HCT116 (cell line): Measurements from ENCODE around the gene AMPD3. TPM values are rescaled to one million over a fixed set of nuclear protein-coding genes. Genes with fewer than 3 reads are reported as not detected.

Source experiments
- ATAC-seq: fragments of 200-7000 bp; cut with Tn5 transposase; 2 replicates; pipeline ENCODE4 v1.9.1; 2020; ENCODE audit warnings: mild to moderate bottlenecking, moderate library complexity
- BruUV-seq: library from RNA; stranded (reverse); fragments of 400-500 nt; replicated peaks from 2 replicates; lab custom pipeline; 2021; lab: Mats Ljungman, UMichigan
- CTCF ChIA-PET: fragments of 300-600 bp; sonication (Branson Sonifier 250); formaldehyde crosslinking; loops from one replicate; lab custom pipeline; 2021; ENCODE audit warnings: antibody characterized with exemption; lab: Charles Lee
- POLR2A ChIA-PET: fragments of 300-600, 350-600 bp; sonication (Branson Sonifier 250); formaldehyde crosslinking; loops from one replicate; lab custom pipeline; 2021; ENCODE audit warnings: antibody characterized with exemption; lab: Charles Lee
- RAD21 ChIA-PET, 2 experiments: fragments of 300-600 bp; sonication (Branson Sonifier 250); formaldehyde crosslinking; loops; one replicate each; lab custom pipeline; 2023; ENCODE audit warnings: low total read pairs in 2 of 2; ENCODE audit not compliant: uncharacterized antibody in 2 of 2, unreplicated experiment in 2 of 2, low non-redundant PET in 1 of 2; lab: Charles Lee
- DNase-seq: peaks from one replicate; pipeline ENCODE4 v3.0.0-alpha.2; 2010; ENCODE audit warnings: low read depth, low spot score
- H2AFZ ChIP-seq: fragments of 200-600 bp; shearing (Covaris generic), sonication (generic); 2 replicates; pipeline ENCODE4 v1.6.1; 2017; ENCODE audit warnings: low read depth, mixed run types, mixed read lengths, antibody characterized with exemption, low read length; ENCODE audit not compliant: poor library complexity, severe bottlenecking
- H3K27ac ChIP-seq: 2 replicates; pipeline ENCODE4 v1.5.1; 2012; ENCODE audit warnings: low read depth, low read length
- H3K27me3 ChIP-seq: fragments of 200-600 bp; sonication (generic); 2 replicates; pipeline ENCODE4 v1.6.1; 2016; ENCODE audit warnings: mixed run types, low read length, mixed read lengths; ENCODE audit not compliant: insufficient read depth
- H3K36me3 ChIP-seq, 2 experiments: fragments of 200-500 bp in 1 of 2; fragments of 200-600 bp in 1 of 2; sonication (Bioruptor generic) in 1 of 2; sonication (generic) in 1 of 2; 2 replicates each; pipeline versions ENCODE4 v1.5.1 to v1.6.1; 2014 to 2016; ENCODE audit warnings: low read length in 2 of 2, inconsistent platforms in 1 of 2, mixed read lengths in 1 of 2, mixed run types in 1 of 2; ENCODE audit not compliant: insufficient read depth in 2 of 2, control insufficient read depth in 1 of 2
- H3K4me1 ChIP-seq, 2 experiments: fragments of 200-600 bp in 1 of 2; sonication (generic) in 1 of 2; 2 replicates each; pipeline versions ENCODE4 v1.5.1 to v1.6.1; 2012 to 2017; ENCODE audit warnings: low read length in 2 of 2, inconsistent platforms in 1 of 2, mild to moderate bottlenecking in 1 of 2, mixed read lengths in 1 of 2, mixed run types in 1 of 2, moderate library complexity in 1 of 2; ENCODE audit not compliant: insufficient read depth in 2 of 2, control insufficient read depth in 1 of 2
- H3K4me2 ChIP-seq: fragments of 200-600 bp; sonication (generic); 2 replicates; pipeline ENCODE4 v1.6.1; 2017; ENCODE audit warnings: mixed run types, low read length, mixed read lengths
- H3K4me3 ChIP-seq, 2 experiments: fragments of 200-600 bp in 1 of 2; sonication (generic) in 1 of 2; replicated peaks in 1 of 2; 2 replicates each; pipeline ENCODE4 v1.5.1; 2011 to 2016; ENCODE audit warnings: low read length in 2 of 2, control low read depth in 1 of 2, low read depth in 1 of 2, mild to moderate bottlenecking in 1 of 2, mixed read lengths in 1 of 2, mixed run types in 1 of 2
- H3K79me2 ChIP-seq: fragments of 200-600 bp; sonication (generic); 2 replicates; pipeline ENCODE4 v1.6.1; 2017; ENCODE audit warnings: mild to moderate bottlenecking, mixed run types, low read length, moderate library complexity, mixed read lengths; ENCODE audit not compliant: insufficient read depth
- H3K9ac ChIP-seq: fragments of 200-600 bp; sonication (generic); 2 replicates; pipeline ENCODE4 v1.6.1; 2016; ENCODE audit warnings: low read length, mixed read lengths
- H3K9me2 ChIP-seq: fragments of 200-600 bp; sonication (generic), shearing (Covaris generic); 2 replicates; pipeline ENCODE4 v1.6.1; 2017; ENCODE audit warnings: mixed run types, mild to moderate bottlenecking, moderate library complexity; ENCODE audit not compliant: insufficient read depth
- H3K9me3 ChIP-seq, 2 experiments: fragments of 200-500 bp in 1 of 2; fragments of 200-600 bp in 1 of 2; sonication (Bioruptor generic) in 1 of 2; sonication (generic) in 1 of 2; 2 replicates each; pipeline ENCODE4 v1.6.1; 2014 to 2017; ENCODE audit warnings: low read length in 2 of 2, mixed read lengths in 2 of 2, inconsistent platforms in 1 of 2, low read depth in 1 of 2, mild to moderate bottlenecking in 1 of 2, mixed run types in 1 of 2, moderate library complexity in 1 of 2; ENCODE audit not compliant: control insufficient read depth in 1 of 2, insufficient read depth in 1 of 2
- H4K20me1 ChIP-seq: fragments of 200-600 bp; sonication (generic), shearing (Covaris generic); 2 replicates; pipeline ENCODE4 v1.6.1; 2017; ENCODE audit warnings: mixed run types, mild to moderate bottlenecking, moderate library complexity; ENCODE audit not compliant: insufficient read depth
- EGR1 ChIP-seq: IDR thresholded peaks from 2 replicates; pipeline ENCODE4 v1.6.1; 2012; ENCODE audit warnings: low read depth
- EZH2phosphoT487 ChIP-seq: fragments of 200-600 bp; IDR thresholded peaks from 2 replicates; pipeline ENCODE4 v1.6.1; 2018; ENCODE audit warnings: antibody characterized with exemption, borderline replicate concordance
- POLR2AphosphoS5 ChIP-seq: IDR thresholded peaks from 2 replicates; pipeline ENCODE4 v1.6.1; 2011; ENCODE audit warnings: mild to moderate bottlenecking, low read depth, low read length, moderate library complexity
- SIN3A ChIP-seq: IDR thresholded peaks from 2 replicates; pipeline ENCODE4 v1.6.1; 2012; ENCODE audit warnings: low read depth
- SP1 ChIP-seq: IDR thresholded peaks from 2 replicates; pipeline ENCODE4 v1.6.1; 2012; ENCODE audit warnings: low read depth
- SRF ChIP-seq: IDR thresholded peaks from 2 replicates; pipeline ENCODE4 v1.6.1; 2012; ENCODE audit warnings: low read depth
- TCF7L2 ChIP-seq: IDR thresholded peaks from 2 replicates; pipeline ENCODE4 v1.7.0; 2011; ENCODE audit warnings: borderline replicate concordance, inconsistent platforms; ENCODE audit not compliant: insufficient read depth, insufficient read length; ENCODE audit errors: extremely low read depth
- YY1 ChIP-seq: IDR thresholded peaks from 2 replicates; pipeline ENCODE4 v1.6.1; 2011; ENCODE audit warnings: low read length, low read depth, moderate library complexity, mild to moderate bottlenecking; ENCODE audit not compliant: insufficient replicate concordance; ENCODE audit errors: extremely low read depth
- ZNF274 ChIP-seq: fragments of 200-500 bp; sonication (Bioruptor generic); IDR thresholded peaks from 2 replicates; pipeline ENCODE4 v1.6.1; 2014; ENCODE audit warnings: mild to moderate bottlenecking, low read depth, low read length, inconsistent platforms
- intact Hi-C: fragments of 100-400 bp; cut with micrococcal nuclease; formaldehyde crosslinking; loops from 2 replicates; pipeline ENCODE4 v1.10.0; 2022
- total RNA-seq: library from RNA; stranded (reverse); gene quantifications from one replicate; pipeline ENCODE4 v1.2.1, GENCODE V29; 2021; ENCODE audit not compliant: unreplicated experiment

AMPD3 gene
- total RNA-seq, 1 experiment from 2014 or later = 25.9 TPM

DNA sequence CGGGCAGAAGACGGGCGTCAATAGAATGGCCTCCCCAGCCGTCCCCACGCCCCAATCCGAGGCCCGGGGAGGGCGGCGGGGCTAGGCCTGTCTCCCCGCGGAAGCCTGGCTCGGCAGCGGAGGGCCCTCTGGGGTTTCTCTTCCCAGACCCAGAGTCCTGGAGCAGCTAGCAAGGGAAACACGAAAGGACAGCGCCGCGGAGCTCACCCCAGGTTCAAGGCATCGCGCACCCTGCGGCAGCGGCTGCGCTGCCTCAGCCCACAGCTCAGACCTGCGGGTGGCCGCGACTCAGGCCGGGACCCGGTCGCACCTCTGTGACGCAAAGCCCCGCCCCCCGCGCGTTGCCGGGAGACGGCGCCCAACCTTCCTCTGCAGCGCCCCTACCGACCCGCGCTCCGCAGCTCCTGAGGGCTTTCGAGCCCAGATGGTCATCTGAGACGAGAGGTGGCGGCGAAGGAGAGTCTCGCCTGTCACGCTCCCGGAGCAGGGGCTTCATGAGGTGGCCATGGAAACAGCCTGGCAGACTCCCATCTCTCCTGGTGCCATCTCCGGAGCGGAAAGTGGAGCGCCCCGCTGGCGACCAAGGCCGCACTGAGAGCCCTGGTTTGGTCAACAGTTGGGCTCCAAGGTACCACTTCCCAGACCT lies 86.0 kb downstream of the AMPD3 start, which contains the start of gene RNF141 (continued):
- TF ChIP-seq SRF = peak; percentile 90
- no peak for TF ChIP-seq TCF7L2
- TF ChIP-seq YY1 = peak; percentile 76
- 0 out of 2 replicates have a peak, but pooled peaks have one; percentile 44 for TF ChIP-seq EGR1

DNA sequence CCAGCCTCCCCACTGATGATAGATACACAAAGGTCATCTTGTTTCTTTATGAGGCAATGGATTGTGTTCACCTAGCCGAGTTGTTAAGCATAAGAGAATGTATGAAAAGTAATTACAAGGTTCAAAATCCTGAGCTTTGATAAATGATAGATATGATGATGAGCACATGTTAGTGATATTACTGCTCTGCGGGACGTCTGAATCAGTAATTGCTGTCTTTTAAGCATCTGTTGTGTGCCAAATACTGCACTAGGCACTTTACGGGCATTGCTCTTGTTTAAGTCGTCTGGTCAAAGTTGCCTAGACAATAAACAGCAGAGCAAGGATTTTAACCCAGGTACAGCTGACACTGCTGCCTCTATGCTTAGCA lies 86.5 kb downstream of the AMPD3 start:
- POLR2A ChIA-PET = interaction anchor here (1.0 to 1.6 kb wide), 8 partner anchors 11 to 113 kb away, joined by 3 to 15 read pairs (median 6); partner anchors contain the start of gene AMPD3
- TSS peak; percentile 74 for BruUV-seq
- DNase-seq (no peak), ATAC-seq (peak; percentile 3; the same call in 1 of the 2 replicates)
- RAD21 ChIA-PET = interaction anchor here (0.9 to 1.5 kb wide), 3 partner anchors 83 to 135 kb away, joined by 3 to 5 read pairs (median 3); no protein-coding TSS in a partner anchor
- peaks cover 37 to 49% of the 10 kb centered on the region in 2 experiments for H3K4me1 ChIP-seq
- H3K79me2 ChIP-seq = peaks cover 44% of the 10 kb centered on the region
- CTCF ChIA-PET = interaction anchor here (0.9 to 2.5 kb wide), 10 partner anchors 10 to 175 kb away, joined by 3 to 25 read pairs (median 6); no protein-coding TSS in a partner anchor
- TF ChIP-seq SP1 (no peak), SIN3A (no peak; the same call in 1 of the 2 replicates), EZH2phosphoT487 (no peak), POLR2AphosphoS5 (no peak), ZNF274 (no peak)
- H2AFZ ChIP-seq = no peak overlapping the region
- H3K9ac ChIP-seq = peak overlapping the region; percentile 84
- peak overlapping the region; percentile 94 for H3K27ac ChIP-seq
- H3K9me2 ChIP-seq = no peaks in the 10 kb centered on the region
- H3K4me2 ChIP-seq = peak overlapping the region; percentile 90
- intact Hi-C loops = loop anchor here (5.0 kb wide), 1 partner anchor 111 kb away; no protein-coding TSS in a partner anchor
- no peaks in the 10 kb centered on the region for H3K9me3 ChIP-seq
- H3K36me3 ChIP-seq = no peaks in the 10 kb centered on the region
- H3K27me3 ChIP-seq = no peaks in the 10 kb centered on the region
- peak overlapping the region; percentile 76 to 83 for H3K4me3 ChIP-seq
- no peaks in the 10 kb centered on the region for H4K20me1 ChIP-seq
